A204.1 (cell line): ENCODE measurements around the gene HPCA.

Source experiments
- FAIRE-seq: peaks from 2 replicates; lab custom pipeline; 2012; peaks lifted over from hg19 to GRCh38; lab: Jason Lieb, UNC

HPCA gene

DNA sequence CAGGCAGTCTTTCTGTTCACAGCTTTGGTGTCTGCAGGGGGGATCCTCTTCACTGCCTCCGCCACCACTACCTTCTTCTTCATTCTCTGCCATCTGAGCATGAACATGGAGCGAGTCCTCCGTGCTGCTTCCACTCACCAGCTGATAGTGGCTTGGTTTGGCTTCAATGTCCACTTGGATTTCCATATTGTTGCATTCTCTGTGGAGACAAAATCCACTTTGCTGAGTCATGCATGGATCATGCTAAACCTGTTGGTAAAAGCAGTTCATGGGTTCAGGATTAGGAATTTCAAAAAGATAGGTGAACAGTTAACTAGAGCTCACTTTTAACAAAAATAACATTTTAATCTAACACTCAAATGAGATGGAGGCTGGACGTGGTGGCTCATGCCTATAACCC is 50.8 kb downstream of the HPCA start:
- no peak for FAIRE-seq

DNA sequence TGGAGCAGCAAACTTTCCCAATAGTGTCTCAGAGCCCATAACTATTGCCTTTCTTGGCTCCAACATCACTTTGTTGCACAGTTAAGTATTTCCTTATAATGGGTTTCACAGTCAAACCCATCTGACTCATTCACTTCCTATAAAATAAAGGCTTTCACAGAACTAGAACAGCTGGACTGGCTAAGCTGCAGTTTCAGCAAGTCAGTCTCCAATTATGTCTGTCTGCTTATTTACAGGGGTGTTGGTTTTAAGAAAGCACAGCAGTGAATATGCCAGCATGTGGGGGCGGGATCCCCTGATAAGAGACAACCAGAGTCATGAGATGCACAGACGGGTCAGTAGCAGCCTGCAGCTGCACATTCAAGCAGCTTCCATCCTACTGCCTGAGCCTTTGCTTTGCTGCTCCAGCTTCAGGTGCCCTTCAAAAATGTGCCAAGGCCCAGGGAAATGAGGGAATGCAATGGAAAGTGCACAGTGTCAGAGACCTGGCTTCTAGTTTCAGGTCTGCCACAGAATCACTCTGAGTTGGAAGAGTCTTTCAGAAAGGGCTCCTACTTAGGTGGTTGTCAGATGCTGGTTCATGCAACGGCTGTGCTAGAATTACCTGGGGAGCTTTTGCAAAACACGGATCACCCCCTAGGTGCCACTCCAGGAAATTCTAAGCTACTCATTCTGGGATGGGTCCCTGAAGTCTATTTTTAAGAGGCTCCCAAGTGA is 53.5 kb downstream of the HPCA start:
- no peak for FAIRE-seq

DNA sequence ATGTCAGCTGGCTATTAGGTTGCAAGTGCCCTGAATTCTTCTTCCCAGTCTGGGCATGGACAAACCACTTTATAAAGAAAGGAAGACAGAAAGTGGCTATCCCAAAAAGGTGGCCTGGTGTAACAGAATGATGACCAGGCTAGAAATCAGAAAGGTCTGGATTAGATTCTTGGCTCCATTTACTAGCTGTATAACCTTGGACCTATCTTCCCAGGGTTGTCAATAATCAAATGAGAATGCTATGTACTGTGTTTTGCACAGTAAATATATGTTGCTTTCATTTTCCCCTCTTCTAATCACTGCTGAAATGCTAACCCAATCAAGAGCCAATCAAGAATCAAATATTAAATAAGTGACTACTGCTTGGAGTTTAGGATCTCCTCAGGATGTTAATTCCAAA is 57.9 kb downstream of the HPCA start:
- no peak for FAIRE-seq
